Measurements from ENCODE around the gene TMBIM6. TPM values are rescaled to one million over a fixed set of nuclear protein-coding genes. Genes with fewer than 3 reads are reported as not detected.

The TMBIM6 gene
- total RNA-seq, 1 experiment from 2014 or later = 659 TPM

GRCh38 chr12:49795654-49796105 is 54.3 kb downstream of the TMBIM6 start:
- DNase-seq (ENCODE audit: extremely low read depth, low read depth) = no peak

GRCh38 chr12:49796155-49796554 is 54.8 kb downstream of the TMBIM6 start:
- DNase-seq (ENCODE audit: extremely low read depth, low read depth) = no peak

- no peak for DNase-seq (ENCODE audit: extremely low read depth, low read depth)
Measured at GRCh38 chr12:49796606-49797448, 55.5 kb downstream of the TMBIM6 start.

GRCh38 chr12:49797449-49797776 is 56.1 kb downstream of the TMBIM6 start:
- DNase-seq (ENCODE audit: extremely low read depth, low read depth) = no peak

GRCh38 chr12:49798248-49798647 is 56.9 kb downstream of the TMBIM6 start:
- DNase-seq (ENCODE audit: extremely low read depth, low read depth) = no peak

- DNase-seq (ENCODE audit: extremely low read depth, low read depth) = no peak
Measured at GRCh38 chr12:49798934-49799333, 57.6 kb downstream of the TMBIM6 start.

- no peak for DNase-seq (ENCODE audit: extremely low read depth, low read depth)
Measured at GRCh38 chr12:49800421-49801140, 59.2 kb downstream of the TMBIM6 start.

GRCh38 chr12:49801141-49802063 is 60.0 kb downstream of the TMBIM6 start:
- no peak for DNase-seq (ENCODE audit: extremely low read depth, low read depth)

- no peak for DNase-seq (ENCODE audit: extremely low read depth, low read depth)
Measured at GRCh38 chr12:49803693-49804450, 62.5 kb downstream of the TMBIM6 start.

- DNase-seq (ENCODE audit: extremely low read depth, low read depth) = no peak
Measured at GRCh38 chr12:49804821-49805220, 63.5 kb downstream of the TMBIM6 start.

- DNase-seq (ENCODE audit: extremely low read depth, low read depth) = no peak
Measured at GRCh38 chr12:49805409-49805808, 64.1 kb downstream of the TMBIM6 start.

GRCh38 chr12:49806321-49806813 is 65.0 kb downstream of the TMBIM6 start:
- no peak for DNase-seq (ENCODE audit: extremely low read depth, low read depth)

- no peak for DNase-seq (ENCODE audit: extremely low read depth, low read depth)
Measured at GRCh38 chr12:49806877-49807276, 65.5 kb downstream of the TMBIM6 start.

- no peak for DNase-seq (ENCODE audit: extremely low read depth, low read depth)
Measured at GRCh38 chr12:49807991-49808580, 66.7 kb downstream of the TMBIM6 start.

GRCh38 chr12:49808686-49809380 is 67.5 kb downstream of the TMBIM6 start:
- no peak for DNase-seq (ENCODE audit: extremely low read depth, low read depth)

- DNase-seq (ENCODE audit: extremely low read depth, low read depth) = no peak
Measured at GRCh38 chr12:49809381-49809905, 68.1 kb downstream of the TMBIM6 start.

- no peak for DNase-seq (ENCODE audit: extremely low read depth, low read depth)
Measured at GRCh38 chr12:49809906-49810389, 68.6 kb downstream of the TMBIM6 start.

GRCh38 chr12:49811136-49811535 is 69.8 kb downstream of the TMBIM6 start:
- no peak for DNase-seq (ENCODE audit: extremely low read depth, low read depth)

- DNase-seq (ENCODE audit: extremely low read depth, low read depth) = no peak
Measured at GRCh38 chr12:49811961-49812401, 70.6 kb downstream of the TMBIM6 start.
